NCI-H2196 (cell line): ENCODE measurements around the gene CAVIN2.

Experiments used
- DNase-seq: peaks from one replicate; lab custom pipeline; 2025; ENCODE audit not compliant: unreplicated experiment; lab: John Stamatoyannopoulos, UW

Gene CAVIN2

DNA sequence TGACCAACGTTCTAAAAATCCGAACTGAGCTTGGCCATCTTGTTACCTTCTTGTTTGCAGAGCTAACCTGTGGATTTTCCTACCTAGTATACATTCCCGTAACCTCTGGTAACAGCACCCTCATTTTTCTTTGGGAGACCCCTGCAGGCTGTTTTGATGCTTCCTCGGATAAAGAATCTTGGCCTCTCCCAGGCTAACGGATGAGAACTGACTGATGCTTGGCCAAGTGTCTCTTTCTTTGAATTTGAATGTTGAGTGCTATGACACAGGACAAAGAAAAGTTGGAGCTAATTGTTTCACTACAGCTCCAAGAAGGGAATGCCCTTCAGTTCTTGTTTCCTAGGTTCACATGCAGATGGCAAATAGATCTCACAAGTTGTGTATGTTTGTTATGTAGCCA, 19.3 kb upstream of the CAVIN2 start:
- no peak for DNase-seq

DNA sequence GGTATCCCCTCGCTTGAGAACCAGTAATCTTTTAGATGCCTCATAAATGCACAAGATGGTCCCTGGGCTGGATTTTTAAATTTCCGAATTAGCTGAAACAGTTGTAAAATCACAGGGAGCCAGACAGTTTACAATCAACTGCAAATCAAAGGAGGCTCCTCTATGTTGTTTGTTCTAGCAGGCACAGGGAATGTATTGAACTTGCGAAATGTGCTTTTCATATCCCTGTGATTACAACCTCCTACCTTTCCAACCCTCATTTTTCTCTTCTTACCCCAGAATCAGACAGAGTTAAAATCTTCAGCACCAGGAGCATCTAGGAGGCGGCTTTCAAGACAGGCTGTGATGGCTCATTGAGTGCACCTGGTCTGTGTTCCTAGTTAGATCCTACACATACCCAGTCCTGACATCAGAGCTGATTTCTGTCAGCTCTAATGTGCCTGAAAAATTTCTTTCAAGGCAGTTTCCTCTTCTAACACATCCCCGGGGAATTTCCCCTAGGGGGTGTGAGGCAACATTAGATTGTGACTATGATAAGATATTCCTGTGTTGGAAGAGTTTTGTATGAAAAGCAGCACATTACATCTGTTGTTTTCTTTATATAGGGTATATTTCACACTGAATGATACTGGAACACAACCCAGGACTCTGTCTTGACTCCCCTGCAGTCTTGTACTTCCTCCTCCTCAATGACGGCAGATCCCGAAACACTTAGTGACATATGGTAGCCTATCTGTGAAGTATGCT, 17.9 kb upstream of the CAVIN2 start:
- DNase-seq: no peak

DNA sequence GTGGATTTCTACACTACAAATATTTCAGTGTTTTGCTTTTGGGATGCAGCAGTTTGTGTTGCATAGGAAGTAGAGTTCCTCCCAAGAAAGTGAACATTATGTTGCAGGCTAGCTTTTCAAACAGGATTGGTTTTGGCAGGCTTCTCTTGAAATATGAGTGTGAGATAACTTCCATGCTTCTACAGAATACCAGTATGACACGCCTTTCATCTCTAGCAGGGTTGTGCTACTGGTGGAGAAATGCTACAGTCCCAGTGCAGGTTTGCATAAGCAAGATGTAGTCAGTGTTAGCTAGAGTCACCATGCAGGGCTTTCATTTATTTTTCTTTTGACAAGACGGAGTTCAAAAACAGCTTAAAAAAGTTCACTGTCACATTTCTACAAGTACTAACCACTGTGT, 17.1 kb upstream of the CAVIN2 start:
- no peak for DNase-seq

DNA sequence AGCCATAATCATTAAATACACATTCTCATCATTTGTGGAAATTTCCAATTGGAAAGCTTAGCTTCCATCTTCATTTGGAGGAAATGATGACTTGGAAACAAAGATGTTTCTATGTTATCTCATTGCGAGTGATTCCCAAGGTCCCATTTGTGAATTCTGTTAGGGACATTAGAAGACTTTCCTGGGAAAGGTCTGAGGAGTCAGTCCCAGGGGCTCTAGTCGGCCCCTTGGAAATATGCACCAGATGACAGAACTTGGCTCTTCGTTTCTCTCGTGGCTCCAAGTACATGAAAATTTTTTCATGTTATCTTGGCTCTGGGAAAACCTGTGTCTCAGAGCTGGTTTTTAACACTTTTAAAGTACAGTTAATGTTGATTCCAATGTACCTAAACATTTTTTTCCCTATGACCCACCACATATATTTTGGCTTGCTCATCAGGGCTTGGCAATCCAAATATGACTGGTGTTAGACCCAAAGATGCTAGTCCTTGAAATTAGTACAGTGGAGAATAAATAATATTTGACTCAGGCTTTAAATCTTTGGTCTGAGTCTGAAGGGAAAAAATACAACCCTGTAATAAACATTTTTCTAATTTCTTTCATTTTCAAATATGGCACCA, 15.4 kb upstream of the CAVIN2 start:
- no peak for DNase-seq

DNA sequence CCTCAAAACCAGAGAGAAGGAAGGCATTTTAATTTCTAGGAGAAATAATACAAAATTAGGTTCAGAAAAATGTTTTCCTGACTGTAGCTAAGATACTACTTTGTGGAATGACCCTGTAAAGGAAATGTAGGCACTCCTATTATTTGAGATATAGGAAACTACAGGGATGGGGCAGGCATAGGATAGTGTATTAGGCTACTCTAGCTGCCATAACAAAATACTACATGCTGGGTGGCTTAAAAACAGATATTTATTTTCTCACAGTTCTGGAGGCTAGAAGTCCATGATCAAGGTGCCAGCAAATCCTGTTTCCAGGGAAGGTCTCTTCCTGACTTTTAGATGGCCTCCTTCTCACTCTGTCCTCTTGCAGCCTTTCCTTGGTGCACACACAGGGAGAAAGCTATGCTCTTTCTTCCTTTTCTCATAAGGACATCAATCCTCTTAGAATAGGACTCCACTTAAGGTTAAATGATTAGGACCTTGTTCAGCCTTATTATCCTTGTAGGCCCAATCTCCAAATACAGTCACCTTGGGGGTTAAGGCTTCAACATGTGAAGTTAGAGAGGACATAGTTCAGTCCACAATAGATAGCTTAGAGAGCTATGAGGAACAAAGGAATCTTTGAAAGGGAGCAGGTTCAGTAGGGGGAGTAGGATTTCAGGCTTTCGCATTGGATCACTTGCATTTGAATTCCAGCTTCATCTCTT, 14.0 kb upstream of the CAVIN2 start:
- DNase-seq: no peak

DNA sequence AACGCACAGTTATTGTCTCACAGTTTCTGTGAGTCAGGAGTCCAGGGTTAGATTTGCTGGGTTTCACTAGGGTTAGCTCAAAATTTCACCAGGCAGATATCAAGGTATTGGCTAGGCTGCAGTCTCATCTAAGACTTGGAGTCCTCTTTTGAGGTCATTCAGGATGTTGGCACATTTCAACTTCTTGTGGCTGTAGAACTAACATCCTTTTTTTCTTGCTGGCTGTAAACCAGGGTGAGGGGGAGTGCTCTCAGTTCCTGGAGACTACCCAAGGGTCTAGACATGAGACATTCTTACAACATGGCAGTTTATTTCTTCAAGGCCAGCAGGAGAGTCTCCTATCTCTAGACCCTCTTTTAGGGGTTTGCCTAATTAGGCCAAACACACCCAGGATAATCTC, 12.8 kb upstream of the CAVIN2 start:
- DNase-seq: no peak

DNA sequence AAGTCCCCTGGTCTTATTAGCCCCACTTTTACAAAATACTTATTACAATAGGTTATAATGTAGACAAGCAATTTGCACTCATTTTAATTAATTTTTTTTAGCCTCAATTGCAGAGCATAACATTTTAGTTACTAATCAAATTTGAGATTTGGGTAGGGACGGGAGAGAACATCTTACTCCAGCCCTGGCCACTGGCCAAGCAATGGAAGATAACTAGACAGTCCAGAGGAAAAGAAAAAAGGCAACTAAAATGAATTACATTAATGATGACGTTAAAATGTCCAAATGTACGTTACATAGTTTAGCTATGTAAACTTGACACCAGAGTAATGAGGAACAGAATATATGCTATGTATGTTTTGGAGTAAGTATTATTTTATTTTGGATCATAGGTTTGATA, 11.0 kb upstream of the CAVIN2 start:
- no peak for DNase-seq

DNA sequence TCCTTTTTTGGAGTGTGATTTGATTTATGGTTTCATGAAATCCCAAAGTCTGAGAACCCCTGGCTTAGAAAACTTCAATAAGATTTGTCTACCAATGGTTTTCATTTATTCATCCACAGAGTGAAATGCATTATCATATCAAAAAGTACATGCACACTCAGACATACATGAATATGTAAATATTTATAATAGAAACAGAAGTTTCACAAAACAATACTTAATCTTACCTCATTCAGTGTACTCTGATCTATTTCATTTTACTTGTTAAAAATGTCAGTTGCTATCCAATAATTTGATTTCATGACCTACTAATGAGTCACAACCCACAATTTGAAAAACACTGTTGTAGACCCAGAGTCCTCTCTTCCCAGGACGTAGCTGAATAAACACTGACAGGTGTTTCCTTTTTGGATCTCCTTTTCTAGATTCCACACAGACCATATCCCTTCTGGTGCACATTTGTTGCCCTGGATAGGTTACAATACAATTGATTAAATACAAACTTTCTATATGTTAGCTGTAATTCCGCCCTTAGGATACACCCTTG, 10.4 kb upstream of the CAVIN2 start:
- DNase-seq: no peak

DNA sequence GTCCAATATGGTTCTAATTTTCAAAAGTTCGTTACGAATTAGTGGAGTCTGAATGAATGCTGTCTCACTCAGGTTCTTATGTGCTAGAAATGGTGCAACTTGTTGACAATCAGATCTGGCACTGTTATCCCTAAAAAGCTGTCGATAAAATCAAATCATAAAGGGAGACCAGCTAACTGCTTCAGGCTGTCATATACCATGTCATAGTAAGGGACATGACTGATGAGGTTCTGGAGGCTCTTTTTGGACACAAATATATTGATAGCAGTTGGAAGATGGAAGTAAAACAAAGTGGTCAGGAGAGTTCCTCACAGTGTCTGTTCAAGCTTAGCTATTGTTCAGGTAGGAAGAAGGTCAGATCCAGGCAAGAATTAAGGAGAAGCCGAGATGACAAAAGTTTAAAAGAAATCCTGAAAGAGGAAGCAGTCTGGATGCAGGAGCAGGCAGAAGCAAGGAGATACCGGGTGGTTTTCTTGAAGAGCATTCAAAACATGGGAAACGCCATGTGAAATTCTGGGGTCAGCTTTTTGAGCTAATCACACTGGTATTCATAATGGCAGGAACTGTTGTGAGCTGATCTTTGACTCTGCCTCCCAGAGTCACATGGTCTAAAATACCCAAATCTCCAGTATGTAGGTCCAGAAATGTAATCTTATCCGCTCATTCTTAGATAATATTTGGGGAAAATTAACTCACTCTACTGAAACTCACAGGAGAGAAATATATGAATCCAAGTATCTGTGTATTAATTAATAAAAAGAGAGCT, 9.4 kb upstream of the CAVIN2 start:
- DNase-seq: no peak

DNA sequence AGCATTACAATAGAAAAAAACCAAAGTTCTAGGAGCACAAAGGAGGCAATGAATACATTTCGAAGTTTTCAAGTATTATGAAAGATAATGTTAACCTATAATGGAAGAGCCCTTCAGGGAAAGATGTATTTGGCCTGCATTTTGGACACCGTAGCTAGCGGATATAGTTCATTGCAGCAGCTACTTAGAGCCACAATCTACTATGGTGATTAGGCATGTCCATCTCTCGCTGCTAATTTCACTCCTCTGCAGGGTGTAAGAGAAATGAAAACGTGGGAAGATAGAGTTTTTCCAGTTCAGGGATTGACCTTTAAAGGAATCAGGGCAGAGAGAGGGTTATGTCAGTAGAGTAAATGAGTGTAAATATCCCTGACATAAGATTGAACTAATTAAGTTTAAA, 8.5 kb upstream of the CAVIN2 start:
- no peak for DNase-seq

DNA sequence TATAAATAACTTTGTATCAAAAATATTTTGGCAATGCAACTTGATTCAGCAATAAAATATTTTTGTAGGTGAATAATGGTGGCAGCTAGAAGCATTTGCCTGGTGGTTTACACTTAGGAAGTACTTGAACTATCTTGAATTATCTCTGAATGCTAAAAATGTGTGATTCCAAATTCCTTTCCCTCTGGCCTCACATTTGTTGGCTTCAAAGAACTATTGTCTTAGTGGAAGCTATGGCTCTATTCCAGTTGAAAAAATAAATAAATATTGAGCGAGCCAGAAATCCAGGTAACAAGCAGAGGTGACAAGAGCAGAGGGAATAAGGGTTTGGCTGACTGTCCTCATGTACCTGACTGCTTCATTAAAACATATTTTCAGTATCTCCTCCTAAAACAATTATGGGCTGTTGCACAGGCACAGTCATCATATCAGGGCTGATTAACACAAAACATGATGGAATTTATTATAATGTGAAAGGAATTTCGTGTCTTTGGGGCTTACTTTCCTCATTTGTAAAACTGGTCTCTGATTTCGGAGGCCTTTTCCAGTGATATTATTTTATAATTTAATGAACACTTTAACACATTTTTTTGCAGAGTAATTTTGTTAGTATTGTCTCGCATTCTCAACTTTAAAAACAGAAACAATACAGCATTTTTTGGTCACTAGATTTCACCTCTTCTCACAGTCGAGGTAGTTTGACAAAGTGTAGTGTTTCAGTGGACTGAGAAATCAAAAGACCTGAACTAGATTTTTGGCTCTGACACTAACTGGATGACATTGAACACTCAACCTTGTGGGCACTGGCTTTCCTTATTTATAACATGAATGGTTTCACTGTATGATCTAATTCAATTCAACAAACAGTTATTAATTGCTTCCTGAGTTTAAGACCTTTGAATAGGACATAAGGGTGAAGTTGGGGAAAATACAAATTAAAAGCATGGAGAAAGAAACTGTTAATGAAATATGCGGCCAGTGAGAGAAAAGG, 7.8 kb upstream of the CAVIN2 start:
- DNase-seq: no peak

DNA sequence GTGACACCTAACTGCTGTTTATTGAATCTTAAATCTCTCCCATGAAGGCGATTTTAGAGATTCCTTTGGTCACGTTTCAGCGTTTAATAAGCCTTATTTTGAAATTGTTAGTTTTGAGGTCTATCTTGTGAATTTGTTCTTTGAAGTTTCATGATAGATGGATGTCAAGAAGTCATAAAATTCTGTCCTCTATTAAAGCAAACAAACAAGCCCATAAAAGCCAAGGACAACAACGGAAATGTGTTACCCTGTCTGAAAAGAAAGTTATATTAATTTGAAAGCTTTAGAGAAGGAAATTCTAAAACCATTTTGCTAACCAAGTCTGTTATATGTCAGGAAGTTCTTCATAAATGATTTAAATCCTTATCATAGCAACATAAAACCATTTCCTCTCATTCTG, 7.0 kb upstream of the CAVIN2 start:
- no peak for DNase-seq

DNA sequence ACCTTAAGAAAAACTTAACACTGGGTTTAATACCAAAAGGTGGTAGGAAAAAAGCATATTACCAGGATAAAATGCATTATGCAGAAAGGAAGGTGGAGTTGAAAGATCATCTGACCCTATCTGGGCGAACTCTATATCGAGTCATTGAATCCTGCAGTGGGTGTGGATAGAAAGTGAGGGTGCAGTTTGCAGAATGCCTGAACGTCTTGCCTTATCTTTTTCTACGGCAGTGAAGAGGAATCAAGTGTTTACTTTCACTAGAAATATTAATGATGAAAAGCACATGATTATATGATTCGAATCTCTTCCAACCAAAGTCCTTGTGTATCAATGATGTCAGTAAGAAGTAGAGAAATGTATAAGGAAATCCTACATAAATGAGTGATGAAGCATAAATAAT, 4.3 kb upstream of the CAVIN2 start:
- no peak for DNase-seq

DNA sequence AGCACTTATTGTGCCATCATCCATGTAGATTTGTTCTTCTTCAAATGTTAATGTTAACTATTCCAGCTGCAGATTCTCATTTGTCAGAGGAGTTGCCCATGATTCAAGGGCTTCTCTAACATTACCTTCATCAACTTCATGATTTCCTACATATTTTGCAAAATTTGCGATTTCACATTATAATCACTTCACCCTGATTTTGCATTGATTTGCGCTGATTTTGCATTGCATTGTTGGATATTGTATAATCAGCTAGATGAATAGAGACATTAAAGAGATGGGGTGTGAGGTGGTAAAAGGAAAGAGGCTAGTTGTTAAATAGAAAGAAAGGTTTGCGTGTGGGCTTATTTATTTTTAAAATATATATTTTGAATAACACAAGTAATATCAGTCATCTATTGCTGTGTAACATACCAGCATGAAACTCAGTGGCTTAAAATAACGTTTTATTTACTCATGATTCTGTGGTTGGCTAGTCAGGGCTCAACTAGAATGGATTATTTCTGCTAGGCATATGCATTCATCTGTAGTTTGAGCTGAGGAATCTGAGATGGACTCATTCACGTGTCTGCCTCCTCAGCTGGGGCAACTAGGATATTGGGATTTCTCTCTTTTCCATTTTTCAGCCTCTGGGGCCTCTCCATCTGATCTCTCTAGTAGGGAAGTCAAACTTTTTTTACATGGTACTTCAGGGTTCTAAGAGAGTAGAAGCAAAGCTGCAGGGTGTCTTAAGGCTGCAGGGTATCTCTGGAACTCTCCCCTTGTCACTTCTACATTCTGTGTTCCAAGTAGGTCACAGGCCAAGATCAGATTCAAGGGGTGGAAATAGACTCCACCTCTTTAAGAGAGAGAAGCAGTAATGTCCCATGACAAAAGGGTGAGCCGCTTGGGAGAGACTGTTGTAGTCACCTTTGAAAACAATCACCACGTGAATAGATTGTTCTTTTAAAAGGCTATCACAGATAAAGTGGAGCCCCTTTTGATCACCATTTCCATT, 2.2 kb upstream of the CAVIN2 start:
- no peak for DNase-seq

DNA sequence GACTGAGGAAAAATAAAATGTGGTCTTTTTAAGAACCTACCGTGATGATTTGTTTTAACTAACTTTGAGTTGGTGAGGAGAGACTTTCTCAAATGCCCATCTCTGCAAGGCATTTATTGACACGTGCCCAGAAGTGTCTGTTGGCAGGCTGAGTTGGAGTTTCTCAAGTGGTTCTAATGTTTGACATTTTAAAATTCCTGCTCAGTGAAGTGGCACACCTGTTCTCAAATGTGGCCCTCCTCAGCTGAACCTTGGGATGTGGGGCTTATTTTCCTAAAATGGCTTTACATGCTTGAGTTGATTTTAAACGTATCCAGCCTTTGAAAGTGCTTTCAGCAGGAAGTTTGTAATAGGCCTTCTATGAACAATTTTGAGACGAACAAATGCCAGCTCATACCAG, 876 bp upstream of the CAVIN2 start:
- no peak for DNase-seq

DNA sequence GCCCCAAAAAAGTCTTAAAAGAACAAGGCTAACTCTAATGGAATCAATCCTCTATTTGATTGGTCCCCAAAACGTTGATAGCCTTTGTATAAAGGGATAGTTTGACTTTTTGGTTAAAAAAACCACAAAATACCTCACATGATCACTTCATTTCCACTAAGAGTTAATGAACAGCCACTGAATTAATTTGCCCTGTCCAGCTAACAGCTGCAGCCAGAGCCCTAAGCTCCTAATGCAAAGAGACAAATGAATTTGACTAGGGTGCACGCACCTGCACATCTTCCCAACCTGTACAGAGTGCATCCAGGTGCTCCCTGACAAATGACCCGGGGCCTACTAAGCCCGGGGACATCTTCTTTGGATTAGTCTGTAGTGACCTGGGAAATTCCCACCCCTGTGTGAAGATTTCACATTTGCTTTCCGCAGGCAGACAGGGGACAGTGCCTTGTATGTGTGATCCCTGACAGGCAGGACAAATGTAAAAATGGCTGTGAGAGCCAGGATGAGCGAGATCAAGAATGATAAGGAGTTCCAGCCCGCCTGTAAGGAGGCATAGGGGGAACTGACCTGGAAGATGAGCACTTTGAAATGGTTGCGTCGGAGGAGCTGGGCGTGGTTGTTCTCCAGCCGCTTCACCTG, 893 bp downstream of the CAVIN2 start:
- DNase-seq: no peak

DNA sequence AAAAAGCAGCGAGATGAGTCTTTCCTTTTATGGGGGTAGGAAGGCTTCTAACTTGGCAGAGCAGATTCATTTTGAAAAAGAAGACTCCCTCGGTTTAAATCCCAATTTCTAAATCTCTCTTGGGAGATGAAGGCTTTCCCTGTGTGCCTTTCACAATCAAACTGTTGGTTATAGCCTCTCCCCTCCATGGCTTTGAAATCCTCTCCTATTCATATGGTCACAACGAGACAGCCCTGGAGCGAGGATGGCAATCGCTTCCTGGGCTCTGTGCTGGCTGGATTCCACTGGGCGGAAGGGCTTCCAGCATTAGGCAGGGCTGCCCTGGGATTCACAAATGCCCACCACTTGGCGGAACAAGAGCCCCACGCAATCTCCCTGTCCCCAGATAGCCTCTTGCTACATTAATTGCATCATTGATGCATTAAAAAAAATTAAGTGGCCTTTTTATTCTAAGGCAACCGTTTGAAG, 1.6 kb downstream of the CAVIN2 start:
- no peak for DNase-seq

DNA sequence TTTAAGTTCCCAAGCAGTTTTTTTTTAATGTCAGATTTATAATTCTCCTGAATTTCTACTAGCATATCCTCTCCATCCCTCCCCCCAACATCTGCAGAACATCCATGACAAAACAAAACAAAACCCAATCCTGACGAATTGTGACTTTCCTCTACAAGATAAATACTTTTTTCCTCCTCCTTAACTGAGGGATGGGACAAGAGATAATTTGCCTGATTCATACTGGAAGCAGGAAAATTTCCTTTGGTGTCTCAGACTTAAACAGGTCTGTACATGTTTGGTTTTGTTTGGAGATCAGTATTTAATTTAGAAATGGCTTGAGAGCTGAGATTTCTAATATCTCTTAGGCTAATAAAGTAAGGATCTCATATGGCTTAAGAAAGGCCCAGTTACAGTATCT, 2.2 kb downstream of the CAVIN2 start:
- no peak for DNase-seq
